HEK293 (cell line): ENCODE results near the gene DPYSL5.

Experiments used
- CTCF ChIA-PET: fragments of 350-600 bp; formaldehyde crosslinking; extraction: SDS; loops from one replicate; lab custom pipeline; 2021; ENCODE audit warnings: antibody characterized with exemption; lab: Yijun Ruan, JAX
- POLR2A ChIA-PET: fragments of 300-600 bp; formaldehyde crosslinking; extraction: SDS; loops from one replicate; lab custom pipeline; 2020; ENCODE audit warnings: antibody characterized with exemption, inconsistent platforms; lab: Yijun Ruan, JAX
- H3K27ac ChIP-seq: fragments of 200-500 bp; sonication (Bioruptor generic); 2 replicates; pipeline ENCODE4 v1.5.1; 2014; ENCODE audit warnings: low read depth, low read length, control low read depth, inconsistent platforms; ENCODE audit errors: extremely low read depth
- H3K36me3 ChIP-seq, 2 experiments: fragments of 200-500 bp in 1 of 2; sonication (Bioruptor generic) in 1 of 2; 1 replicate in 1 of 2; 2 replicates in 1 of 2; pipeline ENCODE4 v1.5.1; 2014 to 2017; ENCODE audit warnings: inconsistent platforms in 2 of 2, low read length in 2 of 2; ENCODE audit not compliant: control insufficient read depth in 2 of 2, insufficient read depth in 1 of 2
- H3K4me1 ChIP-seq: fragments of 200-500 bp; sonication (Bioruptor generic); 2 replicates; pipeline ENCODE4 v1.5.1; 2014; ENCODE audit warnings: mild to moderate bottlenecking, low read length, inconsistent platforms; ENCODE audit not compliant: control insufficient read depth, insufficient read depth
- H3K4me3 ChIP-seq: 2 replicates; pipeline ENCODE4 v1.5.1; 2011; ENCODE audit warnings: low read depth, mild to moderate bottlenecking, control low read depth, low read length, moderate library complexity
- H3K9me3 ChIP-seq: fragments of 200-500 bp; sonication (Bioruptor generic); 2 replicates; pipeline ENCODE4 v1.5.1; 2014; ENCODE audit warnings: low read depth, low read length, inconsistent platforms; ENCODE audit not compliant: control insufficient read depth, insufficient read depth
- MZF1 ChIP-seq: fragments of 450-650 bp; formaldehyde crosslinking; IDR thresholded peaks from 2 replicates; pipeline ENCODE4 v1.5.1; 2017; ENCODE audit warnings: missing biosample characterization, missing genetic modification characterization, borderline replicate concordance
- REPIN1 ChIP-seq: fragments of 450-650 bp; formaldehyde crosslinking; IDR thresholded peaks from 2 replicates; pipeline ENCODE4 v1.5.1; 2017; ENCODE audit warnings: missing biosample characterization, missing genetic modification characterization, low read depth
- TRIM28 ChIP-seq: IDR thresholded peaks from 2 replicates; pipeline ENCODE4 v1.6.1; 2011; ENCODE audit warnings: low read length, control low read depth, borderline replicate concordance
- ZIC2 ChIP-seq: fragments of 450-650 bp; formaldehyde crosslinking; IDR thresholded peaks from 2 replicates; pipeline ENCODE4 v1.5.1; 2016; ENCODE audit warnings: missing biosample characterization, missing genetic modification characterization
- ZNF10 ChIP-seq: fragments of 450-650 bp; formaldehyde crosslinking; IDR thresholded peaks from 2 replicates; pipeline ENCODE4 v1.5.1; 2017; ENCODE audit warnings: missing biosample characterization, missing genetic modification characterization
- ZNF121 ChIP-seq: fragments of 450-650 bp; formaldehyde crosslinking; IDR thresholded peaks from 2 replicates; pipeline ENCODE4 v1.5.1; 2016; ENCODE audit warnings: missing biosample characterization, missing genetic modification characterization
- ZNF146 ChIP-seq: fragments of 450-650 bp; formaldehyde crosslinking; IDR thresholded peaks from 2 replicates; pipeline ENCODE4 v1.5.1; 2016; ENCODE audit warnings: missing biosample characterization, missing genetic modification characterization
- ZNF155 ChIP-seq: fragments of 450-650 bp; formaldehyde crosslinking; IDR thresholded peaks from 2 replicates; pipeline ENCODE4 v1.5.1; 2016; ENCODE audit warnings: missing biosample characterization, missing genetic modification characterization
- ZNF169 ChIP-seq: fragments of 450-650 bp; formaldehyde crosslinking; IDR thresholded peaks from 2 replicates; pipeline ENCODE4 v1.5.1; 2016; ENCODE audit warnings: missing biosample characterization, missing genetic modification characterization
- ZNF211 ChIP-seq: fragments of 450-650 bp; formaldehyde crosslinking; IDR thresholded peaks from 2 replicates; pipeline ENCODE4 v1.5.1; 2016; ENCODE audit warnings: low read depth, missing biosample characterization, missing genetic modification characterization
- ZNF248 ChIP-seq: fragments of 450-650 bp; formaldehyde crosslinking; IDR thresholded peaks from 2 replicates; pipeline ENCODE4 v1.5.1; 2017; ENCODE audit warnings: missing biosample characterization, missing genetic modification characterization
- ZNF302 ChIP-seq: fragments of 450-650 bp; formaldehyde crosslinking; IDR thresholded peaks from 2 replicates; pipeline ENCODE4 v1.5.1; 2016; ENCODE audit warnings: missing biosample characterization, missing genetic modification characterization, low read depth
- ZNF311 ChIP-seq: fragments of 450-650 bp; formaldehyde crosslinking; IDR thresholded peaks from 2 replicates; pipeline ENCODE4 v1.5.1; 2017; ENCODE audit warnings: missing biosample characterization, missing genetic modification characterization, borderline replicate concordance
- ZNF366 ChIP-seq: fragments of 450-650 bp; formaldehyde crosslinking; conservative IDR thresholded peaks from 2 replicates; pipeline ENCODE4 v1.5.1; 2016; ENCODE audit warnings: missing biosample characterization, missing genetic modification characterization
- ZNF391 ChIP-seq: fragments of 450-650 bp; formaldehyde crosslinking; IDR thresholded peaks from 2 replicates; pipeline ENCODE4 v1.5.1; 2016; ENCODE audit warnings: low read depth, missing biosample characterization, missing genetic modification characterization, borderline replicate concordance
- ZNF394 ChIP-seq: fragments of 450-650 bp; formaldehyde crosslinking; IDR thresholded peaks from 2 replicates; pipeline ENCODE4 v1.5.1; 2016; ENCODE audit warnings: missing biosample characterization, missing genetic modification characterization, mild to moderate bottlenecking, moderate library complexity, borderline replicate concordance
- ZNF530 ChIP-seq: fragments of 450-650 bp; formaldehyde crosslinking; IDR thresholded peaks from 2 replicates; pipeline ENCODE4 v1.5.1; 2016; ENCODE audit warnings: low read depth, missing biosample characterization, missing genetic modification characterization
- ZNF560 ChIP-seq: fragments of 450-650 bp; formaldehyde crosslinking; IDR thresholded peaks from 2 replicates; pipeline ENCODE4 v1.5.1; 2017; ENCODE audit warnings: missing biosample characterization, missing genetic modification characterization, borderline replicate concordance
- ZNF585B ChIP-seq: fragments of 450-650 bp; formaldehyde crosslinking; IDR thresholded peaks from 2 replicates; pipeline ENCODE4 v1.5.1; 2016; ENCODE audit warnings: missing biosample characterization, missing genetic modification characterization
- ZNF658 ChIP-seq: fragments of 450-650 bp; formaldehyde crosslinking; IDR thresholded peaks from 2 replicates; pipeline ENCODE4; 2016; ENCODE audit warnings: missing biosample characterization, missing genetic modification characterization
- ZNF701 ChIP-seq: fragments of 450-650 bp; formaldehyde crosslinking; IDR thresholded peaks from 2 replicates; pipeline ENCODE4 v1.5.1; 2016; ENCODE audit warnings: missing biosample characterization, missing genetic modification characterization
- ZNF791 ChIP-seq: fragments of 450-650 bp; formaldehyde crosslinking; IDR thresholded peaks from 2 replicates; pipeline ENCODE4 v1.5.1; 2016; ENCODE audit warnings: missing biosample characterization, missing genetic modification characterization
- ZSCAN16 ChIP-seq: fragments of 450-650 bp; formaldehyde crosslinking; IDR thresholded peaks from 2 replicates; pipeline ENCODE4 v1.5.1; 2016; ENCODE audit warnings: missing biosample characterization, missing genetic modification characterization
- TF ChIP-seq, protein P1 (sequence below): fragments of 450-650 bp; formaldehyde crosslinking; IDR thresholded peaks from 2 replicates; pipeline ENCODE4 v1.5.1; 2017; ENCODE audit warnings: missing biosample characterization, missing genetic modification characterization
- TF ChIP-seq, protein P2 (sequence below): fragments of 450-650 bp; formaldehyde crosslinking; optimal IDR thresholded peaks from 2 replicates; pipeline ENCODE3; 2016; ENCODE audit warnings: missing biosample characterization, mild to moderate bottlenecking, missing genetic modification characterization
- TF ChIP-seq, protein P3 (sequence below): fragments of 450-650 bp; formaldehyde crosslinking; IDR thresholded peaks from 2 replicates; pipeline ENCODE4 v1.5.1; 2016; ENCODE audit warnings: missing biosample characterization, missing genetic modification characterization
- TF ChIP-seq, protein P4 (sequence below): fragments of 450-650 bp; formaldehyde crosslinking; IDR thresholded peaks from 2 replicates; pipeline ENCODE4 v1.5.1; 2016; ENCODE audit warnings: missing biosample characterization, missing genetic modification characterization, borderline replicate concordance

Gene DPYSL5

DNA sequence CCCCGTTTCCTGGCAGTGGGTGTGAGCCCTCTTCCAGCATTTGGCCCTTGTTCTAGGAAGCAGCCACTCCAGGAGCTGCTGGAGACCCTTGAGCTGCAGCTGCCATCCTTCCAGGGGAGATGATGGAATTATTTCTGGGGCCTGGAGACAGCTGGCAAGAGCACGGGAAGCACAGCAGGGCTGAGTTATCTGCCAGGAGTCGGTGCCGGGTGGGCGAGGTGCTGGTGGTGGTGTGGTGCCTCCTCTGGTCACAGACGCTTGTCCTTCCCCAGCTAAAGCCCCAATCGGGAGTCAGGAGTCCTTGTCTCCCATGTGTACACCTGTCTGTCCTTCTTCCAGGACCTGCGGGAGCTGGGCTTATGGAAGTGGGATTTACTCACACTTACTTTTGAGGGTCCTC is 36.0 kb downstream of the DPYSL5 start (continued):
- TF ChIP-seq, protein P1, sequence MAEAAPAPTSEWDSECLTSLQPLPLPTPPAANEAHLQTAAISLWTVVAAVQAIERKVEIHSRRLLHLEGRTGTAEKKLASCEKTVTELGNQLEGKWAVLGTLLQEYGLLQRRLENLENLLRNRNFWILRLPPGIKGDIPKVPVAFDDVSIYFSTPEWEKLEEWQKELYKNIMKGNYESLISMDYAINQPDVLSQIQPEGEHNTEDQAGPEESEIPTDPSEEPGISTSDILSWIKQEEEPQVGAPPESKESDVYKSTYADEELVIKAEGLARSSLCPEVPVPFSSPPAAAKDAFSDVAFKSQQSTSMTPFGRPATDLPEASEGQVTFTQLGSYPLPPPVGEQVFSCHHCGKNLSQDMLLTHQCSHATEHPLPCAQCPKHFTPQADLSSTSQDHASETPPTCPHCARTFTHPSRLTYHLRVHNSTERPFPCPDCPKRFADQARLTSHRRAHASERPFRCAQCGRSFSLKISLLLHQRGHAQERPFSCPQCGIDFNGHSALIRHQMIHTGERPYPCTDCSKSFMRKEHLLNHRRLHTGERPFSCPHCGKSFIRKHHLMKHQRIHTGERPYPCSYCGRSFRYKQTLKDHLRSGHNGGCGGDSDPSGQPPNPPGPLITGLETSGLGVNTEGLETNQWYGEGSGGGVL (tag by site-specific recombination) = no peak
- no peak for TF ChIP-seq ZIC2
- TF ChIP-seq ZNF391 = no peak
- no peak for TF ChIP-seq ZNF248
- TF ChIP-seq ZNF701 (tag by site-specific recombination) = no peak

DNA sequence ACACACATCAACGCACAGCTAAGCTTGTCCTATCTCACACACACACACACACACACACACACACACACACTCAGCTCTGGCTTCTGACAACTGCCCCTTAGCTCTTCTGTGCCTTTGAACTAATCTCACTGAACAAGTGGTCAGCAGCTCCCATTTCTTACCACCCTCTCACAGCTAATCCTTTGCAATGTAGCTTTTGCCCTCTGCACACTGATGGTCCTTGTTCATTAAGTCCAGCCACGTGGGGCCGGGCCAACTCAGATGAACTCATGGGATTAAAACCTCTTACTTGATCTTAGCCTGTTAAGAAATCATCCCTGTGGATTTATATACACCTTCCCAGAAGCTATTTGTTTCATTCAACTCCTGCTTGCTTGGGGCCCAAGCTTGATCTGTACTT is 36.6 kb downstream of the DPYSL5 start:
- no peak for TF ChIP-seq ZNF302
- no peak for TF ChIP-seq ZNF658 (tag by site-specific recombination)
- TF ChIP-seq ZNF560 (tag by site-specific recombination) = no peak
- TF ChIP-seq ZNF10 = no peak
- TF ChIP-seq ZNF169 (tag by site-specific recombination) = no peak
- H3K36me3 ChIP-seq = peaks cover 0 to 3% of the 10 kb centered on the region in 2 experiments; a peak in 1 of 3 replicates
- H3K27ac ChIP-seq = no peak overlapping the region
- no peak overlapping the region for H3K4me3 ChIP-seq
- no peaks in the 10 kb centered on the region for H3K4me1 ChIP-seq
- CTCF ChIA-PET = interaction anchor here (0.6 kb wide), 2 partner anchors 19 to 40 kb away, joined by 3 to 5 read pairs; no protein-coding TSS in a partner anchor
- POLR2A ChIA-PET = no interaction called here
- H3K9me3 ChIP-seq = no peaks in the 10 kb centered on the region

DNA sequence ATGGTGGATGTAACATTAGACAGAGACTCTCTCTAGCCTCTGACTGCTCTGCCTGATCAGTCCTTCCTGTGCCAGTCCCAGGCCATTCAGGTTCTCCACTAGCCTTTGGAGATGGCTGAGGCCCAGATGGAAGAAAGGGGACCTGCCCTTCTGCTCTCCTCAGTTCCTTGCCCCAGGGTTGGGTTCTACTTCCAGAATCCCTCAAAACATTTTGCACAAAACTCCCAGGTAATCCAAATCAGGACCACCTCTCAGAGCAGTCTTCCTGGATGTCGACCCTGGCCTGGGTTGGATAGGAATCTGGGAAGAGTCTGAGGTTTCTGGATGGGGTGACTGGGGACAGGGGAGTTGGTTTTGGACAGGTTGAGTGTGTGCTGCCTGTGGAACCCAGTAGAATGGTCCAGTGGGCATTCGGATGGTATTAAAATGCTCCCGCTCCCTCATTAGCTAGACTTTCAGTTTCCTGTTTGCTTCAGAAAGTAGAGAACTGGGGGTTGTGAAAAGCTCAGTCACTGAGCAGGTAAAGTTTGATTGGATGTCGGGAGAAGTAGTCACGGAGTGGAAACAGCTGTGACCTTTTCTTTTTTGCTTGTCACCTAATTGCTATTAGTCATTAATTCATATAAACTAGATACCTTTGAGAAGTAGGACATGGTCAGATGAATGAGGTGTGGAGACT is 37.9 kb downstream of the DPYSL5 start:
- H3K27ac ChIP-seq = no peak overlapping the region
- CTCF ChIA-PET = interaction anchor here (0.8 to 1.9 kb wide), 2 partner anchors 37 to 41 kb away, joined by 4 to 7 read pairs; no protein-coding TSS in a partner anchor

More for the DNA sequence above, 37.9 kb downstream of the DPYSL5 start:
- H3K9me3 ChIP-seq = no peaks in the 10 kb centered on the region
- H3K36me3 ChIP-seq = no peaks in the 10 kb centered on the region
- TF ChIP-seq ZNF530 (tag by site-specific recombination) (no peak), ZNF366 (tag by site-specific recombination) (no peak), ZSCAN16 (tag by site-specific recombination) (no peak), ZNF211 (tag by site-specific recombination) (no peak), ZNF791 (tag by site-specific recombination) (no peak), TRIM28 (no peak), ZNF311 (no peak), ZNF146 (tag by site-specific recombination) (no peak), ZNF169 (tag by site-specific recombination) (no peak), REPIN1 (tag by site-specific recombination) (no peak), ZNF121 (tag by site-specific recombination) (no peak), ZNF394 (no peak), MZF1 (no peak), ZNF585B (no peak), ZNF155 (no peak)
- TF ChIP-seq, protein P2, sequence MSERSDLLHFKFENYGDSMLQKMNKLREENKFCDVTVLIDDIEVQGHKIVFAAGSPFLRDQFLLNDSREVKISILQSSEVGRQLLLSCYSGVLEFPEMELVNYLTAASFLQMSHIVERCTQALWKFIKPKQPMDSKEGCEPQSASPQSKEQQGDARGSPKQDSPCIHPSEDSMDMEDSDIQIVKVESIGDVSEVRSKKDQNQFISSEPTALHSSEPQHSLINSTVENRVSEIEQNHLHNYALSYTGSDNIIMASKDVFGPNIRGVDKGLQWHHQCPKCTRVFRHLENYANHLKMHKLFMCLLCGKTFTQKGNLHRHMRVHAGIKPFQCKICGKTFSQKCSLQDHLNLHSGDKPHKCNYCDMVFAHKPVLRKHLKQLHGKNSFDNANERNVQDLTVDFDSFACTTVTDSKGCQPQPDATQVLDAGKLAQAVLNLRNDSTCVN (tag by site-specific recombination) = no peak
- TF ChIP-seq, protein P3, sequence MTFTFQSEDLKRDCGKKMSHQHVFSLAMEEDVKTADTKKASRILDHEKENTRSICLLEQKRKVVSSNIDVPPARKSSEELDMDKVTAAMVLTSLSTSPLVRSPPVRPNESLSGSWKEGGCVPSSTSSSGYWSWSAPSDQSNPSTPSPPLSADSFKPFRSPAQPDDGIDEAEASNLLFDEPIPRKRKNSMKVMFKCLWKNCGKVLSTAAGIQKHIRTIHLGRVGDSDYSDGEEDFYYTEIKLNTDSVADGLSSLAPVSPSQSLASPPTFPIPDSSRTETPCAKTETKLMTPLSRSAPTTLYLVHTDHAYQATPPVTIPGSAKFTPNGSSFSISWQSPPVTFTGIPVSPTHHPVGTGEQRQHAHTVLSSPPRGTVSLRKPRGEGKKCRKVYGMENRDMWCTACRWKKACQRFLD (tag by site-specific recombination) = no peak
- TF ChIP-seq, protein P4, sequence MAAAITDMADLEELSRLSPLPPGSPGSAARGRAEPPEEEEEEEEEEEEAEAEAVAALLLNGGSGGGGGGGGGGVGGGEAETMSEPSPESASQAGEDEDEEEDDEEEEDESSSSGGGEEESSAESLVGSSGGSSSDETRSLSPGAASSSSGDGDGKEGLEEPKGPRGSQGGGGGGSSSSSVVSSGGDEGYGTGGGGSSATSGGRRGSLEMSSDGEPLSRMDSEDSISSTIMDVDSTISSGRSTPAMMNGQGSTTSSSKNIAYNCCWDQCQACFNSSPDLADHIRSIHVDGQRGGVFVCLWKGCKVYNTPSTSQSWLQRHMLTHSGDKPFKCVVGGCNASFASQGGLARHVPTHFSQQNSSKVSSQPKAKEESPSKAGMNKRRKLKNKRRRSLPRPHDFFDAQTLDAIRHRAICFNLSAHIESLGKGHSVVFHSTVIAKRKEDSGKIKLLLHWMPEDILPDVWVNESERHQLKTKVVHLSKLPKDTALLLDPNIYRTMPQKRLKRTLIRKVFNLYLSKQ (tag by site-specific recombination) = no peak
- POLR2A ChIA-PET = no interaction called here
- H3K4me1 ChIP-seq = no peaks in the 10 kb centered on the region
- H3K4me3 ChIP-seq = no peak overlapping the region
